T-helper 2 cell treated with Interferon-gamma antibody and Interleukin-4, amounts not matched to agents 100 ng/mL and 5 ng/mL, for 36 hours (primary cell): ENCODE results near the gene PLAC8. TPM values are rescaled to one million over a fixed set of nuclear protein-coding genes. Genes with fewer than 3 reads are reported as not detected.
"Not testable (repeated sequence)": the region's sequence is repeated elsewhere in the genome, so short reads cannot be mapped to it uniquely, and the experiment has no call there.

ENCODE experiments used
- intact Hi-C: fragments of 100-400 bp; cut with micrococcal nuclease; formaldehyde crosslinking; loops from one replicate; pipeline ENCODE4 v1.15.1; 2023
- total RNA-seq: library from RNA; stranded (reverse); gene quantifications from 2 replicates; pipeline ENCODE4 v1.2.3, GENCODE V29; 2022

The PLAC8 gene
- total RNA-seq, 1 donor from 2014 or later: 127 TPM

DNA sequence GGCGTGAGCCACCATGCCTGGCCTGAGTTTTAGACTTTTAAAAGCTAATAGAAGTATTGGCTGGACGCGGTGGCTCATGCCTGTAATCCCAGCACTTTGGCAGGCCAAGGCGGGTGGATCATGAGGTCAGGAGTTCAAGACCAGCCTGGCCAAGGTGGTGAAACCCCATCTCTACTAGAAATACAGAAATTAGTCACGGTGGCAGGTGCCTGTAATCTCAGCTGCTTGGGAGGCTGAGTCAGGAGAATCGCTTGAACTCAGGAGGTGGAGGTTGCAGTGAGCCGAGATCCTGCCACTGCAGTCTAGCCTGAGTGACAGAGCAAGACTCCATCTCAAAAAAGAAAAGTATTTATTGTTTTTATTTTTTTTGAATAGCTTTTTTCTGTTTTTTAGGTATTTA is 39.7 kb downstream of the PLAC8 start:
- intact Hi-C loops: loop anchor here (1.0 kb wide), 6 partner anchors 10 to 208 kb away; no protein-coding TSS in a partner anchor

DNA sequence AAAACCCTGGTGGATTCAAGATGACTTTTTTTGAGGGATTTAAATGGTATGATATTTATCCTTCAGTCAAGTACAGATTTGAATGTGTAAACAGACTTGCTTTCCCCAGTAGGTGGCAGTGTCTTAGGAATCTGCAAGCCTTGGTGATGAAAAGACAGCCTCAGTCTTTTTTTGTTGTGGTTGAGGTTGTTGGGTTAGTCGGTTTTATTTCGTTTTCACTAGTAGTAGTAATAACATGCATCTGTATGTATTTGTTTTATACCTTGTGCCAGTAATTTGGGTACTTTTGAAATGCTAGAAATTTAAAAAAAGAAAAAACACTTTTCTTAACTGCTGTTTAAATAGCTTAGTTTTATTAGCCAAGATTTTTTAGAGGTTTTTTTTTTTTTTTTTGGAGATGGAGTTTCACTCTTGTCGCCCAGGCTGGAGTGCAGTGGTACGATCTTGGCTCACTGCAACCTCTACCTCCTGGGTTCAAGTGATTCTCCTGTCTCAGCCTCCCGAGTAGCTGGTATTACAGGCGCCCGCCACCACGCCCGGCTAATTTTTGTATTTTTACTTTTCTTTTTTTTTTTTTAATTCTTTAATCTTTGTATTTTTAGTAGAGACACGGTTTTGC is 40.3 kb downstream of the PLAC8 start:
- intact Hi-C loops: loop anchor here (1.0 kb wide), 6 partner anchors 10 to 208 kb away; no protein-coding TSS in a partner anchor

DNA sequence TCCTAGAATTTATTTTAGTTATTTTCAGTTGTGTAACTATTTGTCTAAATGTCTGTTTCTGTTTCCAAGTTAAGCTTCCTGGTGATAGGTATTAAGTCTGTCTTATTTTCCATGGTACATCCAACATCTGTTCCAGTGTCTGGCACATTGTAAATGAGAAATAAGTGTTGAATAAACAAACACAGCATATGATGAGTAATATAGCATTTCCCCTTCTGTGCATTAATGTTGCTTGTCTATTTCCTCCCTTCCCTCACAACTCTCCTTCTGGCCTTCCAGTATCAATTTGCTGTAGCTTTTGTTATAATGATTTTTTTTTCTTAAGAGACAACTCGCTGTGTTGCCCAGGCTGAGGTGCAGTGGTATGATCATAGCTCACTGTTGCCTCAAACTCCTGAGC is 43.4 kb downstream of the PLAC8 start:
- intact Hi-C loops: no loop called here

DNA sequence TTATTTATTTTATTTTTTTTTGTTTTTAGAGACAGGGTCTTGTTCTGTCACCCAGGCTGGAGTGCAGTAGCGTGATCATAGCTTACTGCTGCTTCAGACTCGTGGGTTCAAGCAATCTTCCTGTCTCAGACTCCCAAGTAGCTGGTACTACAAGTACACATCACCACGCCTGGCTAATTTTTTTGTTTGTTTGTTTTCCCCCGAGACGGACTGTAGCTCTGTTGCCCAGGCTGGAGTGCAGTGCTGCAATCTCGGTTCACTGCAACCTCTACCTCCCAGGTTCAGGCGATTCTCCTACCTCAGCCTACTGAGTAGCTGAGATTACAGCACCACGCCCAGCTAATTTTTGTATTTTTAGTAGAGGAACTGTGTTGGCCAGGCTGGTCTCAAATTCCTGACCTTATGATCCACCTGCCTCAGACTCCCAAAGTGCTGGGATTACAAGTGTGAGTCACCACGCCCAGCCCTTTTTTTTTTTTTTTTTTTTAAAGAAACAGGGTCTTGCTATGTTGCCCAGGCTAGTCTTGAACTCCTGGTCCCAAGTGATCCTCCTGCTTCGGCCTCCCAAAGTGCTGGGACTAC is 47.4 kb downstream of the PLAC8 start:
- intact Hi-C loops: no loop called here

DNA sequence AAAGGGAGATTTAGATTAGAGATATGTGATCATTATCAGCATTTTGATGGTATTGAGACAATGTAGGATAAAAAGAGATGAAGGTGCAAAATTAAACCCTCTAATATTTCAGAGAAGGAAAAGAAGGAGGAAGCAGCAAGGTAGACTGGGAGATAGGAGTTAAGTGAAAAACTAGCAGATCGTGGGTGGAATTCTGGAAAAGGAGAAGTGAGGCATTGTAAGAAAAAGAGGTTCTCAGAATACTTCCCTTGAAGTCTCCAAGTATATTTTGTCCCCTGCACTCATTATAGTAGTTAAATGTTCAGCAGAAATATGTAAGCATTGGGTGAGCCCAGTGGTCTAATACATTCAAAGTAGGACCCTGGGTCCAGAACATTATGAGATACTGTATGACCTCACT is 49.3 kb downstream of the PLAC8 start:
- intact Hi-C loops: no loop called here

DNA sequence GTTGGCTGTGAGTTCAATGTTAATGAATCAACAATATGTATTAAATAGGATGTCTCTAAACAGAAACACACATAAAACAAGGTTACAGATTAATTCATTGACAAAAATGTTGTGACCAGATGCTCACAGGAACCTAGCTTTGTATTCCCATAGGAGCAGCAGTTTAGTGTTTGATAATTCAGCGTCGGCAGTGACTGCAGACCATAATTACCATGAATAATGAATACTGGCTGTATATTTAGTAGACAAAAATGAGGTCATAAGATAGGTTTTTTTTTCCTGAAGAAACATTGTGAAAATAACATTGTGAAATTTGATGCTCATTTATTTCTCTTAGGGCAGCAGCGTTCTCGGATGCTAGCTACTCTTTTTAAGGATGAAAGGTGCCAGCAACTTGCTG is 51.8 kb downstream of the PLAC8 start:
- intact Hi-C loops: no loop called here

DNA sequence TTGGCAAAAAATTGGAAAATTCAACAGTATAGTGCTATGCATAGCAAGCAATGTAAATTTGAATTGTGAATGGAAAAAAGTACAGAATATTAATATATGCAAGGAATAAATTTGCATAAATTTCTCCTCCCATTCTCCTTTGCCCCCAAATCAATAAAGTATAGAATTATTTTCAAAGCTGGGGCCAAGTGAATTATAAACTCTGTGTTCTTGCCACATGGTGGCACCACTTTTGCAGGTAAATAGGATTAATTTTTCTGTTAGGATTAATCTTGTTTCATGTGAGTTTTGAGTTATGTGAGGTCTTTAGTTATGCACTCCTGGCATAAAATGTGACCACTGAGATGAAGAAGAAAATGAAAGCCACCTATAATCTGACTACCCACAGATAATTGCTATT is 59.6 kb downstream of the PLAC8 start:
- intact Hi-C loops: loop anchor here (1.0 to 2.0 kb wide), 3 partner anchors 198 to 228 kb away; no protein-coding TSS in a partner anchor

DNA sequence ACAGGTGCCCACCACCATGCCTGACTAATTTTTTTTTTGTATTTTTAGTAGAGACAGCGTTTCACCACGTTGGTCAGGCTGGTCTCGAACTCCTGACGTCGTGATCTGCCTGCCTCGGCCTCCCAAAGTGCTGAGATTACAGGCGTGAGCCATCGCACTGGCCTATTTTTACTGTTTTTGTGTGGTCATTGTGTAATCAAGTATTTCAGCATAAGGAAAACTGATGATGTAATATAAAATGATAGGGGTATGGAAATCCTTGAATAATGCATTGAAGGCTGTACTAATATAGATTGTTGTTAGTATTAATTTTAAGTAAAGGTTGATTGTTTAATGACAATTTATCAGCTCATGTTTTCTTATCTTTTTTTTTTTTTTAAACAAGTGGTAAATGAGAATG is 65.7 kb downstream of the PLAC8 start:
- intact Hi-C loops: not testable (repeated sequence)

DNA sequence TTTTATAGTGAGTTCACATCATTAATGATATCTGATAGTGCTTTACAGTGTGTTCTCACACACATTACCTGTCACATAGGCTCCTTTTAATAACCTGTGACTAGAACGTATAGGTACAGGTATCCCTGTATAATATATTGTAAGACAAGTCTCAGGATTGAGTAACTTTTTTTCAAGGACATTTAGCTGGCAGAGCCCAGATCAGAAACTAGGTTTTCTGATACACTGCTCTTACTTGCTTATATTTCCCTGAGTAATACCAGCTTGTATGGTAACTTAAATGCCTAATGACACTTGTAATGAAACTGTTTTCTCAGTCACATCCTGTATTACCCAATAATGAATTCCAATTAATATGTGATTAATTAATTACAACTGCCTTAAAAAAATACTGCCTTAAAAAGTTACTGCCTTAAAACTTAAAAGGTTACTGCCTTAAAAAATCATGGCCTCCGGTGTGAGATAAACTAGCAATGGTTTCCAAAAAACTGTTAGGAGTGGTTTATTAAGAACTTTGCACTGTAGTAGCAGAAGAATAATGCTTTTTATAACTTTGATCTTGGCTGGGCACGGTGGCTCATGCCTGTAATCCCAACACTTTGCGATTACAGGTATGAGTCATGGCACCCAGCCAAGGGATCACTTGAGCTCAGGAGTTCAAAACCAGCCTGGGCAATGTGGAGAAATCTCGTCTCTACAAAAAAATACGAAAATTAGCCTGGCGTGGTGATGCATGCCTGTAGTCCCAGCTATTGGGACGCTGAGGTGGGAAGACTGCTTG is 67.6 kb downstream of the PLAC8 start:
- intact Hi-C loops: no loop called here

DNA sequence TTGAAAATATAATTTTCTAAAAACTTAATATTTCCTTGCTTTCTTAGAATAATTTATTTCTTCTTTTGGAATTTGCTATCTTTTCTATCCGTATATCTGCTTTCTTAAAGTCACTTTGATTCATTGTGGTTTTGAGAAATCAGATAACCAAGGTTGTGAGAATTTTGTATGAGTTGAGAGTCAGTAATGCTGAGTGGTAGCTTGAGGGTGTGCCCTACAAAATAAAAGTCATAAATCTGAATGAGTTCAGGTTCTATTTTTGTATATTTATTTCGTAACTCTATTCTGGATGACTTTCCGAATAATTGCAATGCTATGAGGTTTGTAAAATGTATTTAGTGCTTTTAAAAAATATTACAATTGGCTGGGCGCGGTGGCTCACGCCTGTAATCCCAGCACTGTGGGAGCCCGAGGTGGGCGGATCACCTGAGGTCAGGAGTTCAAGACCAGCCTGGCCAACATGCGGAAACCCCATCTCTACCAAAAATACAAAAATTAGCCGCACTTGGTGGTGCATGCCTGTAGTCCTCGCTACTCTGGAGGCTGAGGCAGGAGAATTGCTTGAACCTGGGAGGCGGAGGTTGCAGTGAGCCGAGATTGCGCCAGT is 70.6 kb downstream of the PLAC8 start:
- intact Hi-C loops: no loop called here

DNA sequence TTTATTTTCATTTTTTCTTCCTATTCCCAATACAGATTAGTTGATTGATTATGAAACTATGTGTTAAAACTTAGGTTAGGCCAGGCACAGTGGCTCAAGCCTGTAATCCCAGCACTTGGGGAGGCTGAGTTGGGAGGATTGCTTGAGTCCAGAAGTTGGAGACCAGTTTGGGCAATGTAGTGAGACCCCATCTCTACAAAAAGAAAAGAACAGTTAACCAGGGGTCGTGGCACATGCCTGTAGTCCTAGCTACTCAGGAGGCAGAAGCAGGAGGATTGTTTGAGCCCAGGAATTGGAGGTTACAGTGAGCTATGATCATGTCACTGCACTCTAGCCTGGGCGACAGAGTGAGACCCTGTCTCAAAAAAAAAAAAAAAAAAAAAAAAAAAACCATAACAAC is 71.4 kb downstream of the PLAC8 start:
- intact Hi-C loops: not testable (repeated sequence)

DNA sequence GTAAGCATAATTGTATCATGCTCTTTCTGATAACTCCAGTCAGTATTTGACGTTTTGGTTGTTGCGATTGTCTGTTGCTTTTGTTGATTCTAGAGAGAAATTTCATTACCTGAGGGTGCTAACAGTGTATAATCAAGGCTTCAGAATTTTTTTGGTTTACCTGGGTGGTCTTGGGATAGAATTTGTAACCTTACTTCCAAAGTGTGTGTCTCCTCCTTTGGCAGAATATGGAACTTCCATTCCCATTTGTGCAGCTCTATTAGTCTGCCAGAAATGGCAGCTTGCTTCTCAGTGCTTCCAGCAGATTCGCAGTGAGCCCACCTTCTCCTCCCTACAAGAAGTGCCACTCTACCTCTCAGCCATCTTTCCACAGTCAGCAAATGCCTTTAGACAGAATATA is 74.3 kb downstream of the PLAC8 start:
- intact Hi-C loops: no loop called here

Other genes with a start within 250 kb of the PLAC8 start
- 143 and 153 TPM in 2 replicates for gene SEC31A, start 223.6 kb downstream of the PLAC8 start, total RNA-seq
- 2.6 and 2.7 TPM in 2 replicates for gene THAP9, start 214.0 kb downstream of the PLAC8 start, total RNA-seq
- 31.9 and 32.5 TPM in 2 replicates for gene LIN54, start 103.9 kb downstream of the PLAC8 start, total RNA-seq
- gene COPS4, start 79.5 kb downstream of the PLAC8 start, total RNA-seq: 28.5 and 32.9 TPM in 2 replicates
- 14.7 and 15.5 TPM in 2 replicates for gene COQ2, start 170.1 kb upstream of the PLAC8 start, total RNA-seq
- gene HPSE, start 220.1 kb upstream of the PLAC8 start, total RNA-seq: 10.4 and 10.6 TPM in 2 replicates